ENCODE data around the gene ADGRV1. TPM values are rescaled to one million over a fixed set of nuclear protein-coding genes. Genes with fewer than 3 reads are reported as not detected.
"Not testable (repeated sequence)": the region's sequence is repeated elsewhere in the genome, so short reads cannot be mapped to it uniquely, and the experiment has no call there.

Gene ADGRV1
- polyA plus RNA-seq, 1 of the 3 experiments (the other 2 are of a cell fraction), result 0.23 TPM

GRCh38 chr5:90658620-90659019 is 100.0 kb downstream of the ADGRV1 start:
- no peaks in the 10 kb centered on the region for H3K9me2 ChIP-seq
- H3F3A ChIP-seq (replicated peaks; ENCODE audit: insufficient read depth), result no peaks in the 10 kb centered on the region
- no peak overlapping the region for H3K4me2 ChIP-seq
- H3K27ac ChIP-seq (ENCODE audit: low read depth in 2 of 2, low read length in 1 of 2), result no peak overlapping the region
- H3K4me3 ChIP-seq (ENCODE audit: low read depth in 2 of 2, low read length in 1 of 2), result no peak overlapping the region
- DNase-seq, result no peak
- no peak overlapping the region for H3K9ac ChIP-seq
- H3K36me3 ChIP-seq (replicated peaks in 1 of 2; ENCODE audit: control insufficient read depth in 1 of 2, insufficient read depth in 2 of 2, low read length in 1 of 2), result no peaks in the 10 kb centered on the region
- no peaks in the 10 kb centered on the region for H4K20me1 ChIP-seq (ENCODE audit: insufficient read depth)
- CTCF ChIA-PET, result no interaction called here
- POLR2A ChIA-PET, result no interaction called here
- no peaks in the 10 kb centered on the region for H3K4me1 ChIP-seq (ENCODE audit: control insufficient read depth in 1 of 2, insufficient read depth in 2 of 2, low read depth in 1 of 2, low read length in 1 of 2)
- TF ChIP-seq POLR2AphosphoS5 (IDR thresholded peaks at IDR 0.05; ENCODE audit: low read depth, low read length), result no peak
- H3K79me2 ChIP-seq (ENCODE audit: insufficient read depth), result no peaks in the 10 kb centered on the region
- no peaks in the 10 kb centered on the region for H3K9me3 ChIP-seq
- WGBS (ENCODE audit: low lambda C conversion rate), result 22% methylated on average over 2 of the region's 2 CpGs
- no peaks in the 10 kb centered on the region for H3K27me3 ChIP-seq (ENCODE audit: insufficient read depth)
- H2AFZ ChIP-seq (ENCODE audit: low read depth), result no peak overlapping the region

GRCh38 chr5:90668079-90668565 is 109.5 kb downstream of the ADGRV1 start:
- H3K9me2 ChIP-seq; H4K20me1 ChIP-seq (ENCODE audit: insufficient read depth); H3K9ac ChIP-seq; H3F3A ChIP-seq (replicated peaks; ENCODE audit: insufficient read depth); H3K27ac ChIP-seq (ENCODE audit: low read depth in 2 of 2, low read length in 1 of 2); H3K27me3 ChIP-seq (ENCODE audit: insufficient read depth); DNase-seq; POLR2A ChIA-PET; H3K4me2 ChIP-seq; H2AFZ ChIP-seq (ENCODE audit: low read depth); H3K79me2 ChIP-seq (ENCODE audit: insufficient read depth); H3K36me3 ChIP-seq (replicated peaks in 1 of 2; ENCODE audit: control insufficient read depth in 1 of 2, insufficient read depth in 2 of 2, low read length in 1 of 2); H3K4me3 ChIP-seq (ENCODE audit: low read depth in 2 of 2, low read length in 1 of 2); H3K4me1 ChIP-seq (ENCODE audit: control insufficient read depth in 1 of 2, insufficient read depth in 2 of 2, low read depth in 1 of 2, low read length in 1 of 2); CTCF ChIA-PET; H3K9me3 ChIP-seq: not testable (repeated sequence)
- WGBS (ENCODE audit: low lambda C conversion rate), result 68% methylated on average over 16 of the region's 21 CpGs

DNA sequence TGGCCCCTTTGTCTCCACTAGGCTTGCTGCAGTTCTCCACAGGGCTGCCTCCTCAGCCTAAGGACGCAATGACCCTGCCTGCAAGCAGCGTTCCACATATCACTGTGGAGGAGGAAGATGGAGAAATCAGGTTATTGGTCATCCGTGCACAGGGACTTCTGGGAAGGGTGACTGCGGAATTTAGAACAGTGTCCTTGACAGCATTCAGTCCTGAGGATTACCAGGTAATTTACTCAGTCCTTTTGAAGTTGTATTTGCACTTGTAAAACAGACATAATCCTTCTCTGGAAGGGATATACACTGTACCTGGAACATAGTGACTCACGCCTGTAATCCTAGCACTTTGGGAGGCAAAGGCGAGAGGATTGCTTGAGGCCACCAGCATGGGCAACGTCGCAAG is 116.6 kb downstream of the ADGRV1 start:
- Histone ChIP-seq H4K20me1 (ENCODE audit: insufficient read depth) (no peaks in the 10 kb centered on the region), H3K79me2 (ENCODE audit: insufficient read depth) (no peaks in the 10 kb centered on the region), H3K36me3 (replicated peaks in 1 of 2; ENCODE audit: control insufficient read depth in 1 of 2, insufficient read depth in 2 of 2, low read length in 1 of 2) (no peaks in the 10 kb centered on the region), H3K9ac (no peak overlapping the region), H3K4me1 (ENCODE audit: control insufficient read depth in 1 of 2, insufficient read depth in 2 of 2, low read depth in 1 of 2, low read length in 1 of 2) (no peaks in the 10 kb centered on the region), H2AFZ (ENCODE audit: low read depth) (no peak overlapping the region), H3K9me2 (no peaks in the 10 kb centered on the region), H3K4me3 (ENCODE audit: low read depth in 2 of 2, low read length in 1 of 2) (no peak overlapping the region), H3F3A (replicated peaks; ENCODE audit: insufficient read depth) (no peaks in the 10 kb centered on the region), H3K9me3 (no peaks in the 10 kb centered on the region), H3K27ac (ENCODE audit: low read depth in 2 of 2, low read length in 1 of 2) (no peak overlapping the region), H3K4me2 (no peak overlapping the region), H3K27me3 (ENCODE audit: insufficient read depth) (no peaks in the 10 kb centered on the region)
- CTCF ChIA-PET, result interaction anchor here (1.4 kb wide), 1 partner anchor 32 kb away, joined by 4 read pairs; no protein-coding TSS in a partner anchor
- POLR2A ChIA-PET, result no interaction called here
- WGBS (ENCODE audit: low lambda C conversion rate), result 59% methylated on average over 8 of the region's 8 CpGs
- no peak for DNase-seq
- TF ChIP-seq NFIC (IDR thresholded peaks at IDR 0.05; ENCODE audit: borderline replicate concordance) (no peak), GABPA (IDR thresholded peaks at IDR 0.05; ENCODE audit: low read depth) (no peak), EP300 (IDR thresholded peaks at IDR 0.05; ENCODE audit: borderline replicate concordance in 1 of 2, low read depth in 1 of 2, low read length in 1 of 2) (no peak)

DNA sequence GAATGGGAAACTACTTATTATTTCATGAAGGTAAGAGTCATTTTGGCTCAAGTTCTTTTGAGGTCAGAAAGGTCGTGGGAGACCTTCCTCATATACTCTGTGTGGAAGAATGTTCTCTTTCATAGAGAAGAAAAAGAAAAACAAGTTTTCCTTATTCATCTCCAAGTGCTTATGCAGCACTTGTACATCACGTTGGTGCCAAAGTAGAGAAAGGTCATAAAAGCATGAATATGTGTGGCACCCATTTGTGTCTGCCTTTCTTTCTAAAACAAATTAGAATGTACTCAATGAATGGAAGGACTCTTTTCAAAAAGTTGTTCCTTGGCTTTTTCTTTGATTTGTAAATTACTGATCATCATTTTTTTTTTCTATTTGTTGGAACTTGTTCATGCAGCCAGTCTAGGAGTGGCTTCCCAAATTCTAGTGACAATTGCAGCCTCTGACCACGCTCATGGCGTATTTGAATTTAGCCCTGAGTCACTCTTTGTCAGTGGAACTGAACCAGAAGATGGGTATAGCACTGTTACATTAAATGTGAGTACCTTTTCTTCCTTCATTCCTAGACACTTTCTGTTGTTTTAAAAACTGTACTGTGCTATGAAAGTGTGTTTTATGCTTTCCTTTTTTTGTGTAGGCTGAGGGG is 122.4 kb downstream of the ADGRV1 start:
- H3K79me2 ChIP-seq (ENCODE audit: insufficient read depth), result no peaks in the 10 kb centered on the region
- no peak overlapping the region for H3K9ac ChIP-seq
- no peaks in the 10 kb centered on the region for H3K9me3 ChIP-seq
- no peaks in the 10 kb centered on the region for H3K4me1 ChIP-seq (ENCODE audit: control insufficient read depth in 1 of 2, insufficient read depth in 2 of 2, low read depth in 1 of 2, low read length in 1 of 2)
- no peak overlapping the region for H3K4me2 ChIP-seq
- H3K36me3 ChIP-seq (replicated peaks in 1 of 2; ENCODE audit: control insufficient read depth in 1 of 2, insufficient read depth in 2 of 2, low read length in 1 of 2), result no peaks in the 10 kb centered on the region
- H3K27ac ChIP-seq (ENCODE audit: low read depth in 2 of 2, low read length in 1 of 2), result no peak overlapping the region
- no peak overlapping the region for H2AFZ ChIP-seq (ENCODE audit: low read depth)
- no peaks in the 10 kb centered on the region for H3K9me2 ChIP-seq
- no peak overlapping the region for H3K4me3 ChIP-seq (ENCODE audit: low read depth in 2 of 2, low read length in 1 of 2)
- no peaks in the 10 kb centered on the region for H3K27me3 ChIP-seq (ENCODE audit: insufficient read depth)
- no peaks in the 10 kb centered on the region for H3F3A ChIP-seq (replicated peaks; ENCODE audit: insufficient read depth)
- no peak for DNase-seq
- WGBS (ENCODE audit: low lambda C conversion rate), result 23% methylated on average over 4 of the region's 4 CpGs
- ChIA-PET POLR2A (no interaction called here), CTCF (no interaction called here)
- no peak for TF ChIP-seq TCF12 (IDR thresholded peaks at IDR 0.05)
- TF ChIP-seq NFIC (IDR thresholded peaks at IDR 0.05; ENCODE audit: borderline replicate concordance), result no peak
- no peak for TF ChIP-seq POLR2AphosphoS5 (IDR thresholded peaks at IDR 0.05; ENCODE audit: low read depth, low read length)
- no peak for TF ChIP-seq TEAD4 (IDR thresholded peaks at IDR 0.05; ENCODE audit: borderline replicate concordance, insufficient read depth)
- TF ChIP-seq, protein P1, sequence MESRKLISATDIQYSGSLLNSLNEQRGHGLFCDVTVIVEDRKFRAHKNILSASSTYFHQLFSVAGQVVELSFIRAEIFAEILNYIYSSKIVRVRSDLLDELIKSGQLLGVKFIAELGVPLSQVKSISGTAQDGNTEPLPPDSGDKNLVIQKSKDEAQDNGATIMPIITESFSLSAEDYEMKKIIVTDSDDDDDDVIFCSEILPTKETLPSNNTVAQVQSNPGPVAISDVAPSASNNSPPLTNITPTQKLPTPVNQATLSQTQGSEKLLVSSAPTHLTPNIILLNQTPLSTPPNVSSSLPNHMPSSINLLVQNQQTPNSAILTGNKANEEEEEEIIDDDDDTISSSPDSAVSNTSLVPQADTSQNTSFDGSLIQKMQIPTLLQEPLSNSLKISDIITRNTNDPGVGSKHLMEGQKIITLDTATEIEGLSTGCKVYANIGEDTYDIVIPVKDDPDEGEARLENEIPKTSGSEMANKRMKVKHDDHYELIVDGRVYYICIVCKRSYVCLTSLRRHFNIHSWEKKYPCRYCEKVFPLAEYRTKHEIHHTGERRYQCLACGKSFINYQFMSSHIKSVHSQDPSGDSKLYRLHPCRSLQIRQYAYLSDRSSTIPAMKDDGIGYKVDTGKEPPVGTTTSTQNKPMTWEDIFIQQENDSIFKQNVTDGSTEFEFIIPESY (IDR thresholded peaks at IDR 0.05; ENCODE audit: borderline replicate concordance, low read depth), result no peak
- no peak for TF ChIP-seq SIN3A (IDR thresholded peaks at IDR 0.05; ENCODE audit: borderline replicate concordance, low read depth, low read length)
- H4K20me1 ChIP-seq (ENCODE audit: insufficient read depth), result no peaks in the 10 kb centered on the region

Data from SK-N-SH (cell line).